NCI-H446 (cell line): ENCODE measurements around the gene AFMID.

Source experiments
- DNase-seq, 2 experiments: peaks; one replicate each; lab custom pipeline; 2025; lab: John Stamatoyannopoulos, UW

The AFMID gene

GRCh38 chr17:78255029-78255656 lies 68.0 kb downstream of the AFMID start:
- DNase-seq = no peak

- DNase-seq = no peak
Measured at GRCh38 chr17:78255953-78256706, 69.0 kb downstream of the AFMID start.

DNA sequence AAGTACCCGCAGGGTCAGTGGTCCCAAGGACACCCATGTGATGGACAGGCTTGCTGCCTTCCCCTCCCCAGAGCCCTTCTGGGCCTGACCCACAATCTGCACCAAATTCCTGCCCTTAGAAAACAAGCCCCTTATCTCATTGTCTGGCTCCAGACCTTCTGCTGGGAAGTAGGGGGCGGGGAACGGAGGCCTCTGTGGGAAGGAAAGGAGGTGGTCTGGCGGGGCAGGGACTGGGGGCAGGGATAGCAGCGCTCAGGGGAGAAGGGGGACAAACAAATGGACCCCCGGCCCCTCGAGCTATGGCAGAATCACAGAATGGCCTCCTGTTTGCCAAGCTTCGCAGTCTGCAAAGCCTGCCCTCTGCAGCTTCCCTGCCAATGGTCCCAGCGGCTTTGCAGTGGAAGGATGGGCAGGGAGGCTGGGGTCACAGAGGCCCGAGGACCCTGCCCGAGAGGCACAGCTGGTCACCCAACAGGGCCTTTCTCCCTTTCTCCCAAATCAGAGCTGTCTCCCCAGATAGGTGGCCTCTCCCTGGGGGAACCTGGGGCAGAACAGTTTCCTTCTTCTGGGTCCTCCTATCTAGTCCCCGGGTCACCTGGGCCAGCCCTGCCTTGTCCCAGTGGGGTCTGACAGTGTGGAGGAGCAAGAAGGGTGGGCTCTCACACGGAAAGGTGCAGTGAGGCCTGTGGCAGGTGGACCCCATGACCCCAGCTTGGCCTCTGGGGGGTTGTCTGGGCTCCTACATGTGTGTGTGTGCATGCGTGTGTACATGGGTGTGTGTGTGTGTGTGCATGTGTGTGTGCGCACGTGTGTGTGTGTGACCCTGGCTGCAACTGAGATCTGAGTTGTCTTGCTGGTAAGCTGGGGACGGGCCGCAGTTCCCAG lies 69.8 kb downstream of the AFMID start:
- no peak for DNase-seq
